Ovary (tissue), 3 donors: ENCODE results near the gene SPATA9.

Experiments
- CTCF ChIP-seq, 3 donors: fragments of 450-650 bp in 2 of 3; fragments of 200-600 bp in 1 of 3; IDR thresholded peaks; one replicate each; pipeline versions ENCODE4 v1.5.1 to v1.8.0; 2016 to 2022; ENCODE audit warnings: antibody characterized with exemption in 3 of 3, mild to moderate bottlenecking in 1 of 3
- POLR2A ChIP-seq: fragments of 450-650 bp; IDR thresholded peaks from one replicate; pipeline ENCODE4 v1.6.1; 2017; ENCODE audit warnings: antibody characterized with exemption, mild to moderate bottlenecking, moderate library complexity
- donor health status: DM: no; HTN: no; CAD: no.

GRCh38 chr5:95652849-95653248, 29.9 kb downstream of the SPATA9 start:
- no peak for TF ChIP-seq CTCF (IDR thresholded peaks at IDR 0.05)
- no peak for TF ChIP-seq POLR2A
